ENCODE results near the gene SLIT3.

Gene SLIT3

DNA sequence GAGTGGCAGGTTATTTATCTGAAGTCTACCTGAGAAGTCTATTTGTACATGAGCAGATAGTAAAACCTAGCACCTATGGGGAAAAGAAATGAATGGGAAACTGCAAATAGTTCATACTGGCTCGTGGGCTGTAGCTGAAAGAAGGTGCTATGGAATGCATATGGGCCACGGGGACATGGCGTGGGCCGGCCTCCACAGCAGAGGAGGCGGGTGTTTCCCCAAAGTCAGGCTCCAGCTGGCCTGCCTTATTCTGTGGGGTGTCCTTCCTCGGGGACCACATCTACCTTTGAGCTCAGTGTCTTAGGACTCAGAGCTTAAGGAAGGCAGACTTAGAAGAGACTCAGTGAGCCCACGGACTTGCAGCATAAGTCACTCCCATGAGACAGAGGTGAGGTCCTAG lies 371.3 kb downstream of the SLIT3 start:
- TF ChIP-seq, protein P1, sequence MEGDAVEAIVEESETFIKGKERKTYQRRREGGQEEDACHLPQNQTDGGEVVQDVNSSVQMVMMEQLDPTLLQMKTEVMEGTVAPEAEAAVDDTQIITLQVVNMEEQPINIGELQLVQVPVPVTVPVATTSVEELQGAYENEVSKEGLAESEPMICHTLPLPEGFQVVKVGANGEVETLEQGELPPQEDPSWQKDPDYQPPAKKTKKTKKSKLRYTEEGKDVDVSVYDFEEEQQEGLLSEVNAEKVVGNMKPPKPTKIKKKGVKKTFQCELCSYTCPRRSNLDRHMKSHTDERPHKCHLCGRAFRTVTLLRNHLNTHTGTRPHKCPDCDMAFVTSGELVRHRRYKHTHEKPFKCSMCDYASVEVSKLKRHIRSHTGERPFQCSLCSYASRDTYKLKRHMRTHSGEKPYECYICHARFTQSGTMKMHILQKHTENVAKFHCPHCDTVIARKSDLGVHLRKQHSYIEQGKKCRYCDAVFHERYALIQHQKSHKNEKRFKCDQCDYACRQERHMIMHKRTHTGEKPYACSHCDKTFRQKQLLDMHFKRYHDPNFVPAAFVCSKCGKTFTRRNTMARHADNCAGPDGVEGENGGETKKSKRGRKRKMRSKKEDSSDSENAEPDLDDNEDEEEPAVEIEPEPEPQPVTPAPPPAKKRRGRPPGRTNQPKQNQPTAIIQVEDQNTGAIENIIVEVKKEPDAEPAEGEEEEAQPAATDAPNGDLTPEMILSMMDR (IDR thresholded peaks at IDR 0.05; ENCODE audit: low read depth, low read length, missing control alignments): no peak
- H3K4me3 ChIP-seq (ENCODE audit: low read depth, low read length): no peak overlapping the region
- no peak for DNase-seq (ENCODE audit: low read depth)

- H3K4me3 ChIP-seq (ENCODE audit: low read depth, low read length): no peak overlapping the region
- TF ChIP-seq, protein P1 (IDR thresholded peaks at IDR 0.05; ENCODE audit: low read depth, low read length, missing control alignments): no peak
- no peak for DNase-seq (ENCODE audit: low read depth)
These were observed 375.8 kb downstream of the SLIT3 start for GRCh38 chr5:168925160-168925559.

DNA sequence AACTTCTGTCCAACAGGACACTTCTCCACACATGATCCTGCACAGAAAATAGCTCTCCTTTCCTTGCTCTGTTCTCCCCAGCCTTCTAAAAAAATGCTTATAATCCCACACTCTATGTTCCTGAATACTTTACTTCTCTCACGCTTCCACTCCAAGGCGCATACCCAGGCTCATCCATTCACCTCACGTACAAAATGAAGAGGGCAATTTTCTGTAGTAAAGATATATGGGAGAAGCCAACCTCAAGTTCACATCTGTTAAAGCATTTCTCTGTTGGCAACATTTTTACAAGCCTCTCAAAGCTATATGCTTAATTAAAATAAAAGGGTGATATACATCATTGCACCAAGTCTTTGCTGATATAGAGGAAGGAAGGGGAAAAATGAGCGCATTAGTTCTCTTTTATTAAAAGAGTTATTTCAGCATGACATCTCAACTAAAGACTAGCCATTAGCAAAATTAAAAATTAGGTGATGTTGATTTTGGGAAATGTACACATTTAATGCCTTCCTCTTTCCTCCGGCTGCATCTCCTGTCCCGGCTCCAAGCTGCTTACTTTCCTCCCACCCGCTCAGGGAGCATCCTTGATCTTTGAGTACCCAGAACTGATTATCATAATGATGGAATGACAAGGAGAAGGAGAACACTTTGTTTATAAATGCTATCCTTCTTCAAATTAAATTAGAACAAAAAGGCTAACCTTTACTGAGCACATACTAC lies 379.6 kb downstream of the SLIT3 start:
- TF ChIP-seq, protein P1 (IDR thresholded peaks at IDR 0.05; ENCODE audit: low read depth, low read length, missing control alignments): no peak
- no peak overlapping the region for H3K4me3 ChIP-seq (ENCODE audit: low read depth, low read length)
- no peak for DNase-seq (ENCODE audit: low read depth)

DNA sequence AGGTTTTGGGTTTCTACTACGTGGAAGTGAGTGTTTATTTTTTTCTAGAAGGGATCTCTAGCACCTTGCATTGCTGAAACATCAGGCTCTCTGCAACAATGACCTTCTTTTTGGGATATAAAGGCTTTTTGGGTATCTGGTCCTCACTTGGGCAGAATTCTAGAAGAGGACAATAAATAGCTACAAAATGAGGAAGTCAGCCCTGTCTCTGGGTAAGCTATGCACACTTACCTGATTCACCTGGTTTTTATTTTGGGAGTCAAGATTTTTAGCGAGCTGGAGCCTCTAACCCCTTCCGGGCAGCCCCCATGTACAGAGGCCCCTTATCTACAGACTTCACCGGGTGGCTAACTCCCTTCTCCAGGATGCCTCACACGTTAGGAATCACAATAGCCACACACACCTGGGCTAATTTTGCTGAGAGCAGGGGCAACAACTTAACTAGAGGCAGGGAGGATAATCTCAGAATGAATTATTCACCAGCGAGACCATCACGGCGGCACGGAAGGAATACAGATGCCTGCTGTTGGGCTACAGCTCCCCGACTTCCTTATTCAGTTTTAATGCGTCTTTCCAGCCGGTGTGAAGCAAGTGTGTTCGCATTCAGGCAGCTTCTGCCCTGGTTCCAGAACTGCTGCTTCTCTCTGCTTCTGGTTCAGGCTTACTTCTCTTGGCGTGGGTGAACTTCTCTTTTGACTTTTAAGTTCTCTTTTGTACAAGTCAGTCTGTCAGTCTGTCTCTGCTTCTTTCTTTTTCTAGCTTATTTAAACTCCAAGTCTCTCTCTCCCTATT lies 380.7 kb downstream of the SLIT3 start:
- DNase-seq (ENCODE audit: low read depth): no peak
- no peak overlapping the region for H3K4me3 ChIP-seq (ENCODE audit: low read depth, low read length)
- TF ChIP-seq, protein P1 (IDR thresholded peaks at IDR 0.05; ENCODE audit: low read depth, low read length, missing control alignments): no peak

- no peak for DNase-seq (ENCODE audit: low read depth)
- no peak overlapping the region for H3K4me3 ChIP-seq (ENCODE audit: low read depth, low read length)
- TF ChIP-seq, protein P1 (IDR thresholded peaks at IDR 0.05; ENCODE audit: low read depth, low read length, missing control alignments): no peak
These were observed 382.9 kb downstream of the SLIT3 start for GRCh38 chr5:168917947-168918600.

DNA sequence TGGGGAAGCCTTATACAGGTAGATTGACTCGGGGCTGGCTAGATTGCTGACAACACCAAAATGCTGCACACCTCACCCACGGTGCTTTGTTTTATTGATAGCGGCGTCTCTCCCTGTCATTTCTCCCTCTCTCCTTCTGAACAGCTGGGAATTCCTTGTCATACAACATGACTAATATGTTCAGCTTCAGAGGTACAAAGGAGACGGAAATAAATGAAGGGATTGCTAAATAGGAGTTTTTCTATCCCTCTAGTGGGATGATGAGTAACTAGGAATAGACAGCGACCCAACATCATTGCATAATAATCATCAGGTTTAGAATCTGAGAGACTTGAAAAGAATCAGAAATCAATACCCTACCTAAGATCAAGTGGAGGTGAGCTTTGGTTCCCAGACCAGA lies 384.1 kb downstream of the SLIT3 start:
- TF ChIP-seq, protein P1 (IDR thresholded peaks at IDR 0.05; ENCODE audit: low read depth, low read length, missing control alignments): no peak
- DNase-seq (ENCODE audit: low read depth): no peak
- no peak overlapping the region for H3K4me3 ChIP-seq (ENCODE audit: low read depth, low read length)
